GM23338 (cell line): ENCODE measurements around the gene STXBP5. TPM values are rescaled to one million over a fixed set of nuclear protein-coding genes. Genes with fewer than 3 reads are reported as not detected.

Experiments
- ATAC-seq: fragments of 200-7000 bp; cut with Tn5 transposase; 3 replicates; pipeline ENCODE4 v1.9.1; 2020
- DNase-seq: peaks from one replicate; pipeline ENCODE4 v3.0.0-alpha.2; 2015; ENCODE audit warnings: low spot score
- H2AFZ ChIP-seq: fragments of 200-600 bp; sonication (generic); 2 replicates; pipeline ENCODE4 v1.8.0; 2016; ENCODE audit warnings: antibody characterized with exemption, mild to moderate bottlenecking, moderate library complexity
- H3F3A ChIP-seq: fragments of 200-600 bp; sonication (generic); replicated peaks from 2 replicates; pipeline ENCODE4 v1.8.0; 2017; ENCODE audit warnings: antibody characterized with exemption, mixed run types, low read depth
- H3K27ac ChIP-seq: fragments of 200-600 bp; sonication (generic); 2 replicates; pipeline ENCODE4 v1.6.1; 2016; ENCODE audit warnings: low read depth
- H3K27me3 ChIP-seq: fragments of 200-600 bp; sonication (generic); 2 replicates; pipeline ENCODE4 v1.8.0; 2016; ENCODE audit warnings: mild to moderate bottlenecking, mixed run types, moderate library complexity; ENCODE audit not compliant: insufficient read depth
- H3K36me3 ChIP-seq: fragments of 200-600 bp; sonication (generic); 2 replicates; pipeline ENCODE4 v1.8.0; 2016; ENCODE audit warnings: mild to moderate bottlenecking; ENCODE audit not compliant: insufficient read depth
- H3K4me1 ChIP-seq: fragments of 200-600 bp; sonication (generic); 2 replicates; pipeline ENCODE4 v1.8.0; 2016; ENCODE audit warnings: mild to moderate bottlenecking, moderate library complexity; ENCODE audit not compliant: insufficient read depth
- H3K4me2 ChIP-seq: fragments of 200-600 bp; sonication (generic); 2 replicates; pipeline ENCODE4 v1.7.1; 2017; ENCODE audit warnings: mixed run types
- H3K4me3 ChIP-seq: fragments of 200-600 bp; sonication (generic); 2 replicates; pipeline ENCODE4 v1.6.1; 2016; ENCODE audit warnings: mixed run types
- H3K79me2 ChIP-seq: fragments of 200-600 bp; sonication (generic); replicated peaks from 2 replicates; pipeline ENCODE4 v1.8.0; 2017; ENCODE audit warnings: mild to moderate bottlenecking; ENCODE audit not compliant: insufficient read depth
- H3K9me2 ChIP-seq: fragments of 200-600 bp; sonication (generic); 2 replicates; pipeline ENCODE4 v1.8.0; 2017; ENCODE audit not compliant: insufficient read depth
- H4K20me1 ChIP-seq: fragments of 200-600 bp; sonication (generic); replicated peaks from 2 replicates; pipeline ENCODE4 v1.8.0; 2017; ENCODE audit warnings: mild to moderate bottlenecking; ENCODE audit not compliant: insufficient read depth
- H3K27ac Mint-ChIP-seq: 2 replicates; pipeline ENCODE4 v1.8.0; 2020; ENCODE audit warnings: inconsistent platforms, mild to moderate bottlenecking, moderate library complexity, mixed read lengths
- H3K27me3 Mint-ChIP-seq: 3 replicates; pipeline ENCODE4 v1.8.0; 2022; ENCODE audit warnings: low read depth, mild to moderate bottlenecking, moderate library complexity, mixed read lengths, inconsistent platforms; ENCODE audit not compliant: insufficient read depth, poor library complexity
- H3K36me3 Mint-ChIP-seq: 3 replicates; pipeline ENCODE4 v1.8.0; 2021; ENCODE audit warnings: low read depth, mild to moderate bottlenecking, inconsistent platforms, moderate library complexity, mixed read lengths
- H3K4me1 Mint-ChIP-seq: 3 replicates; pipeline ENCODE4 v1.8.0; 2020; ENCODE audit warnings: mild to moderate bottlenecking, inconsistent platforms, mixed read lengths
- H3K4me3 Mint-ChIP-seq: 3 replicates; pipeline ENCODE4 v1.8.0; 2021; ENCODE audit warnings: moderate library complexity, mild to moderate bottlenecking, inconsistent platforms, mixed read lengths
- H3K9me3 Mint-ChIP-seq: 3 replicates; pipeline ENCODE4 v1.8.0; 2020; ENCODE audit warnings: moderate library complexity, mild to moderate bottlenecking, inconsistent platforms, mixed read lengths
- CREB1 ChIP-seq: fragments of 250-450 bp; sonication (Bioruptor Pico); IDR thresholded peaks from 2 replicates; pipeline ENCODE4 v1.5.0; 2020; ENCODE audit warnings: low read depth, mild to moderate bottlenecking, moderate library complexity
- EZH2phosphoT487 ChIP-seq: fragments of 200-600 bp; sonication (generic); IDR thresholded peaks from one replicate; pipeline ENCODE4 v1.8.1; 2018; ENCODE audit warnings: antibody characterized with exemption; ENCODE audit not compliant: unreplicated experiment
- JUNB ChIP-seq: IDR thresholded peaks from one replicate; pipeline ENCODE4 v1.6.1; 2016; ENCODE audit warnings: antibody characterized with exemption; ENCODE audit not compliant: unreplicated experiment
- NANOG ChIP-seq: IDR thresholded peaks from 2 replicates; pipeline ENCODE4 v1.6.1; 2016; ENCODE audit warnings: antibody characterized with exemption, borderline replicate concordance
- STAT1 ChIP-seq: IDR thresholded peaks from one replicate; pipeline ENCODE4 v1.6.1; 2016; ENCODE audit warnings: antibody characterized with exemption; ENCODE audit not compliant: unreplicated experiment
- ZNF331 ChIP-seq: fragments of 250-450 bp; sonication (Bioruptor Pico); IDR thresholded peaks from 2 replicates; pipeline ENCODE4 v1.5.0; 2020; ENCODE audit warnings: low read depth, mild to moderate bottlenecking, moderate library complexity
- ZNF462 ChIP-seq: fragments of 250-450 bp; sonication (Bioruptor Pico); IDR thresholded peaks from 2 replicates; pipeline ENCODE4 v1.5.0; 2020; ENCODE audit warnings: mild to moderate bottlenecking, moderate library complexity
- polyA plus RNA-seq: library from polyadenylated mRNA; unstranded; fragments of >200 nt; fragmentation: Nextera tagmentation; extraction: Ambion mirVana; gene quantifications from 2 replicates; pipeline ENCODE4 v1.2.1, GENCODE V29; 2016
- total RNA-seq: library from RNA; depleted of rRNA; stranded (reverse); fragments of >200 nt; shearing (Covaris generic); gene quantifications from 2 replicates; pipeline ENCODE4 v1.2.3, GENCODE V29; 2014
- TF ChIP-seq, protein P1 (sequence below), 2 experiments: fragments of 200-600 bp in 1 of 2; sonication (generic) in 1 of 2; conservative IDR thresholded peaks; 2 replicates each; pipeline versions ENCODE4 v1.5.1 to v1.6.1; 2016 to 2017; ENCODE audit warnings: antibody characterized with exemption in 2 of 2, low read depth in 2 of 2, mild to moderate bottlenecking in 2 of 2, moderate library complexity in 1 of 2
- TF ChIP-seq, protein P2 (sequence below): IDR thresholded peaks from 2 replicates; pipeline ENCODE4 v1.6.1; 2016; ENCODE audit warnings: antibody characterized with exemption

STXBP5 gene
- total and polyA plus RNA-seq, 2 experiments from 2014 or later: 3.9 to 17.8 TPM

DNA sequence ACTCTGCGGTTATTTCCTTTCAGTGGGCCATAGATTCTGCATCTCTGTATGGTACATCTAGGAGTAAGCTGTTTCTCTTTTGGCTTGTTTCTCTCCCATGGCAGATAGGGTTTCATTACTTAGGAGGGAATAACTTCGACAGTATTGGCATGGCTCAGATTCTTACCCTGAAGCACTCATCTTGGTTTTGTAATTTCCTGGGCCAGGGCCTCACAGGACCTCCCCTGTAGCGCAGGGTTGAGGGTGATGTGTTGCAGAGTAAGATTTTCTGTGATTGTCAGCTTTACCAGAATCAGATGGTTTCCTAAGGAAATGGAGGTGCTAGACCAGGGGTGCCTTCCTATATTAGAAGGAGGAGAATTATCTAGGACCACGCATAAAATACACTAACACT is 78.3 kb downstream of the STXBP5 start:
- H2AFZ ChIP-seq: no peak overlapping the region
- H3K4me3 ChIP-seq: no peak overlapping the region
- Mint-ChIP-seq H3K9me3 (0 out of 3 replicates have a peak, but pooled peaks cover 2% of the 10 kb centered on the region), H3K36me3 (peaks cover 26% of the 10 kb centered on the region), H3K27ac (peak overlapping the region; percentile 38), H3K27me3 (no peaks in the 10 kb centered on the region), H3K4me1 (no peaks in the 10 kb centered on the region), H3K4me3 (no peak overlapping the region)
- ATAC-seq (no peak), DNase-seq (no peak)
- no peaks in the 10 kb centered on the region for H3K9me2 ChIP-seq
- no peaks in the 10 kb centered on the region for H3F3A ChIP-seq
- no peaks in the 10 kb centered on the region for H3K4me1 ChIP-seq
- no peaks in the 10 kb centered on the region for H4K20me1 ChIP-seq
- no peaks in the 10 kb centered on the region for H3K79me2 ChIP-seq
- H3K27me3 ChIP-seq: no peaks in the 10 kb centered on the region
- no peak overlapping the region for H3K27ac ChIP-seq
- H3K36me3 ChIP-seq: peaks cover 9% of the 10 kb centered on the region; the same call in 1 of the 2 replicates
- no peak for TF ChIP-seq EZH2phosphoT487
- TF ChIP-seq, protein P1, sequence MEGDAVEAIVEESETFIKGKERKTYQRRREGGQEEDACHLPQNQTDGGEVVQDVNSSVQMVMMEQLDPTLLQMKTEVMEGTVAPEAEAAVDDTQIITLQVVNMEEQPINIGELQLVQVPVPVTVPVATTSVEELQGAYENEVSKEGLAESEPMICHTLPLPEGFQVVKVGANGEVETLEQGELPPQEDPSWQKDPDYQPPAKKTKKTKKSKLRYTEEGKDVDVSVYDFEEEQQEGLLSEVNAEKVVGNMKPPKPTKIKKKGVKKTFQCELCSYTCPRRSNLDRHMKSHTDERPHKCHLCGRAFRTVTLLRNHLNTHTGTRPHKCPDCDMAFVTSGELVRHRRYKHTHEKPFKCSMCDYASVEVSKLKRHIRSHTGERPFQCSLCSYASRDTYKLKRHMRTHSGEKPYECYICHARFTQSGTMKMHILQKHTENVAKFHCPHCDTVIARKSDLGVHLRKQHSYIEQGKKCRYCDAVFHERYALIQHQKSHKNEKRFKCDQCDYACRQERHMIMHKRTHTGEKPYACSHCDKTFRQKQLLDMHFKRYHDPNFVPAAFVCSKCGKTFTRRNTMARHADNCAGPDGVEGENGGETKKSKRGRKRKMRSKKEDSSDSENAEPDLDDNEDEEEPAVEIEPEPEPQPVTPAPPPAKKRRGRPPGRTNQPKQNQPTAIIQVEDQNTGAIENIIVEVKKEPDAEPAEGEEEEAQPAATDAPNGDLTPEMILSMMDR (conservative IDR thresholded peaks at IDR 0.05; ENCODE audit: low read depth in 2 of 2): no peak
- TF ChIP-seq, protein P2, sequence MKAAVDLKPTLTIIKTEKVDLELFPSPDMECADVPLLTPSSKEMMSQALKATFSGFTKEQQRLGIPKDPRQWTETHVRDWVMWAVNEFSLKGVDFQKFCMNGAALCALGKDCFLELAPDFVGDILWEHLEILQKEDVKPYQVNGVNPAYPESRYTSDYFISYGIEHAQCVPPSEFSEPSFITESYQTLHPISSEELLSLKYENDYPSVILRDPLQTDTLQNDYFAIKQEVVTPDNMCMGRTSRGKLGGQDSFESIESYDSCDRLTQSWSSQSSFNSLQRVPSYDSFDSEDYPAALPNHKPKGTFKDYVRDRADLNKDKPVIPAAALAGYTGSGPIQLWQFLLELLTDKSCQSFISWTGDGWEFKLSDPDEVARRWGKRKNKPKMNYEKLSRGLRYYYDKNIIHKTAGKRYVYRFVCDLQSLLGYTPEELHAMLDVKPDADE: no peak
- no peak for TF ChIP-seq NANOG
- TF ChIP-seq ZNF462 (CRISPR knock-in tag): no peak
- no peak for TF ChIP-seq ZNF331 (CRISPR knock-in tag)
- no peak for TF ChIP-seq JUNB
- no peak for TF ChIP-seq STAT1
- TF ChIP-seq CREB1 (CRISPR knock-in tag): no peak
- H3K4me2 ChIP-seq: no peak overlapping the region
